GM21390 (cell line): Measurements from ENCODE around the gene PTH2.
"Not testable (repeated sequence)": the region's sequence is repeated elsewhere in the genome, so short reads cannot be mapped to it uniquely, and the experiment has no call there.

Experiments
- ATAC-seq: cut with Tn5 transposase; IDR thresholded peaks from one replicate; pipeline ENCODE4 v1.9.1; 2021; ENCODE audit not compliant: unreplicated experiment

The PTH2 gene

DNA sequence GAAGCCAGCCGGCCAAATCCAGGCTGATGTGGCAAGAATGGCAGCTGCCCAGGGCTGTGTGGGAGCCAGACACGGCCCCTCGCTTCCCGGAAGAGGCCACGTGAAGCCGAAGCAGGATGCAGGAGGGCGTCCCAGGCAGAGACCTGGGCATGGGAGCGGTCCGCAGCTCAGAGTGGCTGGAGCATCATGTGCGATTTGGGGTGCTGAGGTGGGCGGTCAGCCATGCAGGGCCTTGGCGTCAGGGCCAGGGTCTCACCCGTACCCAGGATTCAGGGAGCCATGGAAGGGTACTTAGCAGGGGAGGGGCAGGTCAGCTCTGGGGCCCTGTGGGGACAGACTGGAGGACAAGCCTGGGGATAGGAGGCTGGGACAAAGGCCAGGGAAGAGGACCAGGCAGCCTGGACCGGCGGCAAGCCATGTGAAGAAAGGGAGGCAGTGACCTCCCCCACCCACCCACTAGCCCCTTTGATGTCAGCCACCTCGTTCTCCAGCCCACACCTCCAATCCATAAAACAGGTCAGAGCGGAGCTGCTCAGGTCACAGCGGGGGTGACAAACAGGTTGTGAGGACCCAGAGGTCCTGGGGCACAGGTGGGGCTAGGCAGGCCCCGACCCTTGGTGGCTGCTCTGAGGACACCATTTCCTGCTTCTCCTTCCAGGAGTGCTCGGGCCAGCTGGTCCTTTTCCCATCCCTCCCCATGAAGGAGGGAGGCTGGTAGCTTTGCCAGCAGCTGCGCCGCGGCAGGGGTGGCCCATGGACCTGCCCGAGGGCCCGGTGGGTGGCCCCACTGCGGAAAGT lies 32.9 kb downstream of the PTH2 start:
- ATAC-seq = no peak

DNA sequence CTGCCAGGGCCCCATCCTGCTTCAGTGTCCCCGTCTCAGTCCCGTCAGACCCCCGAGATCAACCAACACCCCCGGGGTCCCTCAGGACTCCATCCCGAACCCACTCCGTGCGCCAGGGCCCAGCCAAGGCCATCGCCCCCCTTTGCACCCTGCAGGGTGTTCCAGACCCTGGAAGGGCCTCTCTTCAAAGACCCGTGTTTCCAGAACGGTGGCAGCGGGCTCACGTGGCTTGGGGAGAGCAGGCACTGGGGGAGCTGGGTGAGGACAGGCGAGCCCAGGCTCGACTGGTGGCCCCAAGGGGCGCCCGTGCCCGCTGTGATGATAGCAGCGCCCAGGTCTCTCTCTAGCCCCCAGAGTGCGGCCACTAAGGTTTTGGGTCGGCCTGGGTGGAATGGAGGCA lies 33.8 kb downstream of the PTH2 start:
- ATAC-seq = no peak

- no peak for ATAC-seq
These were observed 35.3 kb downstream of the PTH2 start, which contains the start of gene KASH5 for GRCh38 chr19:49387936-49388372. TSS of gene KASH5 (plus strand) at chr19:49388249. CDS start at chr19:49390884, 2,635 bp downstream.

- ATAC-seq = no peak
These were observed 39.6 kb downstream of the PTH2 start for GRCh38 chr19:49383599-49383998.

DNA sequence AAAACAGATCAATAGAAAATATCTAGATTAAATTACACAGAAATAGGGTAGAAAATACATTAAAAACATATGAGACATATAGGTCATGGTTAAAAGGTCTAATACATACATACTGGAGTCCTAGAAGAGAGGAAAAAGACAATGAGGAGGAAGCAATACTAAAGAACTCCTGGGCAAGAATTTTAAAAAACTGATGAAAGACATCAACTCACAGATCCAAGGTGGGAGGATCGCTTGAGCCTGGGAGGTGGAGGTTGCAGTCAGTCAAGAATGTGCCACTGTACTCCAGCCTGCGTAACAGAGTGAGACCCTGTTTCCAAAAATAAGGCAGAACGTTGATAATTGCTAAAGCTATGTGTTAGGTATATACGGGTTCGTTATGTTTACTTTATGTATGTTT lies 40.6 kb downstream of the PTH2 start:
- no peak for ATAC-seq

DNA sequence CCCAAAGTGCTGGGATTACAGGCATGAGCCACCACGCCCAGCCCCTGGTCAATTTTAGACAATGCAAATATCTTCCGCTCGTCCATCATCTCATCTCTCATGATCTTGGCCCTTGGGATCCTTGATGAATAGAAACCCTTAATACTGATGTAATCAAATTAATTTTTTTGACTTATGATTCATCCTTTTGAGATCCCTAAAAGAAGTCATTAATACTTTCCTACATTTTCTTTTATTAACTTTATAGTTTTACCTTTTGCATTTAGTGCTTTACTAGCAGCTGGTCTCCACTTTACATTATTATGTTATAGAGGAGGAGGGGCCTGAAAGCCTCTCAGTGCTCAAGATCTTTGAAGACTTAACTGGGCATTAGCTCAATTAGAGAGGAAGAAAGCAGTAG lies 42.9 kb downstream of the PTH2 start:
- no peak for ATAC-seq

GRCh38 chr19:49378512-49378911 lies 44.7 kb downstream of the PTH2 start:
- no peak for ATAC-seq

DNA sequence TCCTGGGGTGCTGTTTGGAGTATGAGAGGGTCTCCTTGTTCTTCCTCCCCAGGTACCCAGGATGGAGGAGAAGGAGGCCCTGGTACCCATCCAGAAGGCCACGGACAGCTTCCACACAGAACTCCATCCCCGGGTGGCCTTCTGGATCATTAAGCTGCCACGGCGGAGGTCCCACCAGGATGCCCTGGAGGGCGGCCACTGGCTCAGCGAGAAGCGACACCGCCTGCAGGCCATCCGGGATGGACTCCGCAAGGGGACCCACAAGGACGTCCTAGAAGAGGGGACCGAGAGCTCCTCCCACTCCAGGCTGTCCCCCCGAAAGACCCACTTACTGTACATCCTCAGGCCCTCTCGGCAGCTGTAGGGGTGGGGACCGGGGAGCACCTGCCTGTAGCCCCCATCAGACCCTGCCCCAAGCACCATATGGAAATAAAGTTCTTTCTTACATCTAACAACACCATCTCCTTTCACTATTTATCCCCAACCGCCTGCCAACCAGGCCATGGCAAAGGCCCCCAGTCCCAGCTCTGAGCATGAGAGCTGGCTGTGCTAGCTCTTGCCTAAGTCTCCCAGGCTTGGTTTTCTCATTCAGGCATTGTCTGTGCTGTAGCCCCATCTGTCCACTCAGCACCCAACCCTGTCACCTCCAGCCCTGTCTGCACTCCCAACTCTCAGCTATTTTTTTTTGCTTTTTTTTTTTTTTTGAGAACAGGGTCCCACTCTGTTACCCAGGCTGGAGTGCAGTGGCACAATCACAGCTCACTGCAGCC lies 48.4 kb downstream of the PTH2 start:
- no peak for ATAC-seq

DNA sequence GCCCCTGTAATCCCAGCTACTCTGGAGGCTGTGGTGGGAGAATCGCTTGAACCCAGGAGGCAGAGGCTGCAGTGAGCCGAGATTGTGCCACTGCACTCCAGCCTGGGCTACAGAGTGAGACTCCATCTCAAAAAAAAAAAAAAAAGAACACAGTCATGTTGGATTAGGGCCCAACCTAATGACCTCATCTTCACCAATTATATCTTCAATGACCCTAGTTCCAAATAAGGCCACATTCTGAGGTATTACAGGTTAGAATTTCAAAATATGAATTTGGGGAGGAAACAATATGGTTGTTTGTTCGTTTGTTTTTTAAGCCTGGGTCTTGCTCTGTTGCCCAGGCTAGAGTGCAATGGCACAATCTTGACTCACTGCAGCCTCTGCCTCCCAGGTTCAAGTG lies 50.1 kb downstream of the PTH2 start:
- not testable (repeated sequence) for ATAC-seq
